Rectal smooth muscle tissue (tissue), 1 donor: ENCODE results near the gene FUNDC2.
"Not testable (repeated sequence)": the region's sequence is repeated elsewhere in the genome, so short reads cannot be mapped to it uniquely, and the experiment has no call there.

ENCODE experiments used
- H3K27ac ChIP-seq: one replicate; pipeline ENCODE4 v1.7.0; 2013; ENCODE audit warnings: low read depth, low read length, inconsistent platforms
- H3K27me3 ChIP-seq: one replicate; pipeline ENCODE4 v1.7.0; 2013; ENCODE audit warnings: low read length; ENCODE audit not compliant: control insufficient read depth, insufficient read depth
- H3K36me3 ChIP-seq: one replicate; pipeline ENCODE4 v1.7.0; 2013; ENCODE audit warnings: low read length; ENCODE audit not compliant: control insufficient read depth, insufficient read depth
- H3K4me1 ChIP-seq: one replicate; pipeline ENCODE4 v1.7.0; 2013; ENCODE audit warnings: low read length; ENCODE audit not compliant: control insufficient read depth, insufficient read depth
- H3K4me3 ChIP-seq: one replicate; pipeline ENCODE4 v1.7.0; 2013; ENCODE audit warnings: low read length
- H3K9ac ChIP-seq: one replicate; pipeline ENCODE4 v1.7.0; 2013; ENCODE audit warnings: low read length

FUNDC2 gene

GRCh38 chrX:155001873-155002272, 24.8 kb upstream of the FUNDC2 start:
- Histone ChIP-seq H3K9ac (no peak overlapping the region), H3K4me1 (no peaks in the 10 kb centered on the region), H3K36me3 (no peaks in the 10 kb centered on the region), H3K4me3 (no peak overlapping the region), H3K27me3 (no peaks in the 10 kb centered on the region), H3K27ac (no peak overlapping the region)

GRCh38 chrX:155005190-155005589, 21.5 kb upstream of the FUNDC2 start:
- Histone ChIP-seq H3K27me3 (no peaks in the 10 kb centered on the region), H3K4me1 (no peaks in the 10 kb centered on the region), H3K4me3 (no peak overlapping the region), H3K9ac (no peak overlapping the region), H3K27ac (no peak overlapping the region), H3K36me3 (no peaks in the 10 kb centered on the region)

- not testable (repeated sequence) for H3K9ac ChIP-seq, H3K4me3 ChIP-seq, H3K36me3 ChIP-seq, H3K4me1 ChIP-seq, H3K27ac ChIP-seq, H3K27me3 ChIP-seq
Measured at GRCh38 chrX:155006379-155006778, 20.3 kb upstream of the FUNDC2 start.

GRCh38 chrX:155006913-155007671, 19.6 kb upstream of the FUNDC2 start:
- H3K9ac ChIP-seq, H3K4me3 ChIP-seq, H3K27me3 ChIP-seq, H3K4me1 ChIP-seq, H3K36me3 ChIP-seq, H3K27ac ChIP-seq: not testable (repeated sequence)

GRCh38 chrX:155008578-155008977, 18.1 kb upstream of the FUNDC2 start:
- not testable (repeated sequence) for H3K4me1 ChIP-seq, H3K36me3 ChIP-seq, H3K9ac ChIP-seq, H3K27ac ChIP-seq, H3K4me3 ChIP-seq, H3K27me3 ChIP-seq

GRCh38 chrX:155009994-155010472, 16.6 kb upstream of the FUNDC2 start:
- Histone ChIP-seq H3K27ac (no peak overlapping the region), H3K27me3 (no peaks in the 10 kb centered on the region)

GRCh38 chrX:155020591-155020990, 6.1 kb upstream of the FUNDC2 start:
- no peak overlapping the region for H3K27ac ChIP-seq
- H3K9ac ChIP-seq: no peak overlapping the region

More at GRCh38 chrX:155009994-155010472, 16.6 kb upstream of the FUNDC2 start:
- Histone ChIP-seq H3K4me1 (no peaks in the 10 kb centered on the region), H3K4me3 (no peak overlapping the region), H3K36me3 (no peaks in the 10 kb centered on the region), H3K9ac (no peak overlapping the region)

GRCh38 chrX:155022585-155022984, 4.1 kb upstream of the FUNDC2 start, which contains the start of gene F8:
TSS of gene F8 (minus strand) at chrX:155022723. CDS start at chrX:155022552, 171 bp downstream.
- no peaks in the 10 kb centered on the region for H3K36me3 ChIP-seq
- H3K27ac ChIP-seq: no peak within 1 kb of the TSS
- H3K9ac ChIP-seq: no peak within 1 kb of the TSS
- no peaks in the 10 kb centered on the region for H3K4me1 ChIP-seq
- H3K27me3 ChIP-seq: no peaks in the 10 kb centered on the region
- H3K4me3 ChIP-seq: no peak within 1 kb of the TSS

More at GRCh38 chrX:155020591-155020990, 6.1 kb upstream of the FUNDC2 start:
- no peaks in the 10 kb centered on the region for H3K27me3 ChIP-seq
- H3K4me1 ChIP-seq: no peaks in the 10 kb centered on the region
- no peaks in the 10 kb centered on the region for H3K36me3 ChIP-seq
- no peak overlapping the region for H3K4me3 ChIP-seq

GRCh38 chrX:155023907-155024833, 2.5 kb upstream of the FUNDC2 start:
- Histone ChIP-seq H3K4me1 (peaks cover 3% of the 10 kb centered on the region), H3K9ac (no peak overlapping the region), H3K4me3 (no peak overlapping the region), H3K27ac (no peak overlapping the region), H3K27me3 (no peaks in the 10 kb centered on the region), H3K36me3 (no peaks in the 10 kb centered on the region)

- Histone ChIP-seq H3K9ac (peak overlapping the region; percentile 49), H3K4me3 (peak overlapping the region; percentile 51), H3K27me3 (no peaks in the 10 kb centered on the region), H3K4me1 (peaks cover 3% of the 10 kb centered on the region), H3K27ac (peak overlapping the region; percentile 98), H3K36me3 (no peaks in the 10 kb centered on the region)
Measured at GRCh38 chrX:155026420-155026726, 271 bp upstream of the FUNDC2 start.

GRCh38 chrX:155027509-155028066, 944 bp downstream of the FUNDC2 start:
- peak overlapping the region; percentile 79 for H3K4me3 ChIP-seq
- H3K9ac ChIP-seq: peak overlapping the region; percentile 82
- peaks cover 3% of the 10 kb centered on the region for H3K4me1 ChIP-seq
- no peaks in the 10 kb centered on the region for H3K36me3 ChIP-seq
- H3K27ac ChIP-seq: peak overlapping the region; percentile 98
- H3K27me3 ChIP-seq: no peaks in the 10 kb centered on the region

GRCh38 chrX:155028129-155028528, 1.5 kb downstream of the FUNDC2 start:
- Histone ChIP-seq H3K27me3 (no peaks in the 10 kb centered on the region), H3K4me1 (peaks cover 3% of the 10 kb centered on the region), H3K27ac (peak overlapping the region; percentile 98), H3K9ac (no peak overlapping the region), H3K36me3 (no peaks in the 10 kb centered on the region), H3K4me3 (peak overlapping the region; percentile 79)
